ENCODE results near the gene TAOK2. TPM values are rescaled to one million over a fixed set of nuclear protein-coding genes. Genes with fewer than 3 reads are reported as not detected.

Gene TAOK2
- total RNA-seq, 3 donors from 2014 or later: 46.6 to 53.4 (median 50.5) TPM

GRCh38 chr16:30006095-30006473 lies 32.4 kb downstream of the TAOK2 start:
- no peak for DNase-seq
- no peak for ATAC-seq
- no peaks in the 10 kb centered on the region for H3K36me3 ChIP-seq (ENCODE audit: low read depth)

GRCh38 chr16:30006659-30007377 lies 33.1 kb downstream of the TAOK2 start:
- Histone ChIP-seq H3K4me1 (ENCODE audit: low read depth) (peaks cover 13% of the 10 kb centered on the region), H3K4me3 (no peak overlapping the region), H3K9me3 (no peaks in the 10 kb centered on the region), H3K36me3 (ENCODE audit: low read depth) (no peaks in the 10 kb centered on the region)
- no peak for TF ChIP-seq CTCF (IDR thresholded peaks at IDR 0.05)
- no peak for DNase-seq
- intact Hi-C loops (cut with DNase I, micrococcal nuclease): no loop called here
- no peak for ATAC-seq

More at GRCh38 chr16:30006095-30006473, 32.4 kb downstream of the TAOK2 start:
- peaks cover 8% of the 10 kb centered on the region for H3K4me1 ChIP-seq (ENCODE audit: low read depth)
- intact Hi-C loops (cut with DNase I, micrococcal nuclease): no loop called here
- H3K4me3 ChIP-seq: no peak overlapping the region
- TF ChIP-seq CTCF (IDR thresholded peaks at IDR 0.05): no peak
- H3K9me3 ChIP-seq: no peaks in the 10 kb centered on the region

GRCh38 chr16:30007378-30007895 lies 33.8 kb downstream of the TAOK2 start:
- Histone ChIP-seq H3K9me3 (no peaks in the 10 kb centered on the region), H3K4me1 (ENCODE audit: low read depth) (peaks cover 13% of the 10 kb centered on the region), H3K4me3 (no peak overlapping the region), H3K36me3 (ENCODE audit: low read depth) (no peaks in the 10 kb centered on the region)
- DNase-seq (no peak), ATAC-seq (no peak)
- TF ChIP-seq CTCF (IDR thresholded peaks at IDR 0.05): no peak
- intact Hi-C loops (cut with DNase I, micrococcal nuclease): no loop called here

GRCh38 chr16:30009085-30009862 lies 35.6 kb downstream of the TAOK2 start:
- Histone ChIP-seq H3K36me3 (ENCODE audit: low read depth) (no peaks in the 10 kb centered on the region), H3K9me3 (no peaks in the 10 kb centered on the region), H3K4me3 (no peak overlapping the region), H3K4me1 (ENCODE audit: low read depth) (peaks cover 13% of the 10 kb centered on the region)
- TF ChIP-seq CTCF (IDR thresholded peaks at IDR 0.05): no peak
- ATAC-seq (no peak), DNase-seq (peak in 1 of 3 donors; percentile 43)
- intact Hi-C loops (cut with DNase I, micrococcal nuclease): no loop called here

GRCh38 chr16:30009990-30010843 lies 36.5 kb downstream of the TAOK2 start:
- DNase-seq (no peak), ATAC-seq (no peak)
- Histone ChIP-seq H3K9me3 (no peaks in the 10 kb centered on the region), H3K4me3 (no peak overlapping the region), H3K36me3 (ENCODE audit: low read depth) (no peaks in the 10 kb centered on the region), H3K4me1 (ENCODE audit: low read depth) (peaks cover 13% of the 10 kb centered on the region)
- no peak for TF ChIP-seq CTCF (IDR thresholded peaks at IDR 0.05)
- intact Hi-C loops (cut with DNase I, micrococcal nuclease): no loop called here
